CD4-positive, alpha-beta T cell treated with Interleukin-17A for 4 hours (primary cell): ENCODE data around the gene CEACAM19.
"Not testable (repeated sequence)": the region's sequence is repeated elsewhere in the genome, so short reads cannot be mapped to it uniquely, and the experiment has no call there.

ENCODE experiments used
- DNase-seq: peaks from one replicate; pipeline ENCODE4 v3.0.0-alpha.2; 2020; ENCODE audit warnings: mixed read lengths

CEACAM19 gene

DNA sequence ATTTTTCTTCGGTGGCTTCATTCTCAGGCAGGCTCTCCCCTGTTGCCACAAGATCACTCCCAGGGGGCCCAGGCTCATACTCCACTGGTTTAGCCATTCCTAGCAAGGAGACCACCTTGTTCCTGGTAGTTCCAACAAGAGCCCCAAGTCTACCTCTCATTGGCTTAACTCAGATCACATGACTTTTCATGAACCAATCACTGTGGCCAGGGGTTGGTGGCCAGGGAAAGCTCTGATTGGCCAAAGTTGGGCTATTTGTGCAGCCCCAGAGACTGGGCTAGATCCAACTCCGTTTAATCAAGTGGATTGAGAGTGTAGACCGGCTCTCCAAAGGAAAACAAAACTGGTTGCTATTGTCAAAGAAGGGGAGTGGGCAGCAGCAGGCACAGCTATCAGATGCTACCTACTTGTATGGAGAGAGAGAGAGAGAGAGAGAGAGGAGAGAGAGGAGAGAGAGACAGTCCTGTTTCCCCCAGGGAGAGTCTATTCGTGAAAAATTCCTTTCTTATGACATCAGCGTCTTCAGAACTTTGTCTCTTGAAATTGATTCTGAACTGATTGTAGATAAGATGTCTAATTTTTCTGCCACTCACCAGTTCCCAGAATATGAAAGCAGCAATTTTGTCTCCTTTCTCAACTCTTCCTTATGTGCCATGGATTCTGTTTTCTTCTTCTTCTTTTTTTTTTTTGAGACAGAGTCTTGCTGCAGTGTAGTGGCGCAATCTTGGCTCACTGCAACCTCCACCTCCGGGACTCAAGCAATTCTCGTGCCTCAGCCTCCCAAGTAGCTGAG lies 5.9 kb downstream of the CEACAM19 start:
- no peak for DNase-seq

GRCh38 chr19:44680536-44680935 lies 9.3 kb downstream of the CEACAM19 start:
- no peak for DNase-seq

DNA sequence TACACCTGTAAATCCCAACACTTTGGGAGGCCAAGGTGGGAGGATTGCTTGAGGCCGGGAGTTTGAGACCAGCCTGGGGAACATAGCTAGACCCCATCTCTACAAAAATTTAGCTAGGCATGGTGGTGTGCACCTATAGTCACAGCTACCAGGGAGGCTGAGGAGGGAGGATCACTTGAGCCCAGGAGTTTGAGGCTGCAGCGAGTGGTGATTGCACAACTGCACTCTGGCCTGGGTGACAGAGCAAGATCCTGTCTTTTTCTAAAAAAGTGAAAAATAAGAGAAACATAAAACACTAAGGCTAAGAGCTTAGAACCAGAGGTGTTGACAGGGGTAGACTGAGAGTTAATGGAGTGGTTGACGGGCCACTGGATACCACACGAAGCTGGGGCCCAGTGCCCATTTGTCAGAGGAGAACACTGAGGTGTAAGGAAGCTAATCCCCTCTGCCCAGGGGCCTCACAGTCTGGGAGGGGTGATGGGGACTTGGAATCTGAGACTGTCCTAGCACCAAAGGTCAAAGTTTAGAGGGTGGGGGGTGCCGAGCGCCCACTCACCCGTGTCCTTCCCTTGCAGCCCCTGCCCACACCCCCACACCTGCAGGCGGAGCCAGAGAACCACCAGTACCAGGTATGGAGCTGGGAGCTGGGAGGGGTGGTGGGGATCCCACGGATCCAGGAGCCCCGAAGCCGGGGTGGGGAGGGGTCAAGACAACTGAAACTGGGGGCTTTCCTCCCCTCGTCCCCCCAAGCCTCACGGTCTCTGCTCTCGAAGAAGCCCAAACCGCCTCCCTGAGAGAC lies 10.9 kb downstream of the CEACAM19 start:
- DNase-seq, result no peak

DNA sequence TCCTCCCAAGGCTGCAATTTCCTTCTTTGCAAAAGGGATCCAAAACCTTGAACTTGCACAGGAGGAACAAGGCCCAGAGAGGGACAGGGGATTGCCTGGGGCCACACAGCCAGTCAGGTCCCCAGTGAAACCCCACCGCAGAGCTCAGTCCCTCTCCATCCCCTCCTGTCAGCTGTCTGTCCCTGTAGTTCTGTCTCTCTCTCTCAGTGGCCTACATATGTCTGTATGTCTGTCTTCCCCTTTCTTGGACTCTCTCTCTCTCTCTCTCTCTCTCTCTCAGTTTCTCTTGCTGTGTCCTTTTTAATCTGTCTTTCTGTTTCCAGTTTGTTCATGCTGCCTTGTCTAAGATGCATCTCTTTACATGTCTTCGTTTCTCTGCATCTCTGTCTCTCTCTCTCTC lies 11.5 kb downstream of the CEACAM19 start:
- DNase-seq, result no peak

DNA sequence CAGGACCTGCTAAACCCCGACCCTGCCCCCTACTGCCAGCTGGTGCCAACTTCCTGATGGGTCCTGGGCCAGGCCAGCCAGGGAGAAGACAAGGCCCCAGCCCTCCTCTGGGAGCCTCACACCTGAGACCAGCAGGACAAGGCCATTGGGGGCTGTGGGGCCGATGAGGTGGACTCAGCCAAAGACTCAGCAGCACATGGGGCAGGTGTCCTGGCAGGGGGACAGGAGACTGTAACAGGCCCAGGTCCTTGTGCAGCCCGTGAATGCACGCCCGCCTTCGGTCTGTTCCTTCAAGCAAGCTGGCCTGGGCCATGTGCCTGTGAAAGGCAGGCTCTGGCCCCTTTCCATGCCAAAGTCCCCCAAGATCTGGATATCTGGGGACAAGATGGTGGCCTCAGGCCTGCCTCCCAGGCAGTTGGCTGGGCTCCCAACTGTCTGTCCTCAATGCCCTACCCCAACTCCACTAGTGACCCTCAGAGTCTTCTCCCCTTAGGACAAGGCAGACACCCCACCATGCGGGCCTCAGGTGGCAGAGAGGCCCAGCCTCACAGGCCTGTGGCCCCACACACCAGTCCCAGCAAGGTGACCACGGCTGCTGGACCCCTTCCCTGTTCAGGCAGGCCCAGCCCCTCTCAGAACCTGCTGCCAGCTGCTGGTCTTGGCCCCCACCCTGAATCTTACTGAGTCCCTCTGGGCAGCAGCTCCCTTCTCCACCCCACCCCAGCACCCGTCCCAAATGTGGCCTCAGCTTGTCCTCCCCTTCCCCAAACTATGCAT lies 12.3 kb downstream of the CEACAM19 start:
- DNase-seq, result no peak

- DNase-seq, result not testable (repeated sequence)
These were observed 13.1 kb downstream of the CEACAM19 start for GRCh38 chr19:44684396-44684795.

- DNase-seq, result no peak
These were observed 13.9 kb downstream of the CEACAM19 start for GRCh38 chr19:44684892-44685863.

GRCh38 chr19:44685877-44686276 lies 14.6 kb downstream of the CEACAM19 start:
- DNase-seq, result no peak

- no peak for DNase-seq
These were observed 15.6 kb downstream of the CEACAM19 start for GRCh38 chr19:44686896-44687295.

DNA sequence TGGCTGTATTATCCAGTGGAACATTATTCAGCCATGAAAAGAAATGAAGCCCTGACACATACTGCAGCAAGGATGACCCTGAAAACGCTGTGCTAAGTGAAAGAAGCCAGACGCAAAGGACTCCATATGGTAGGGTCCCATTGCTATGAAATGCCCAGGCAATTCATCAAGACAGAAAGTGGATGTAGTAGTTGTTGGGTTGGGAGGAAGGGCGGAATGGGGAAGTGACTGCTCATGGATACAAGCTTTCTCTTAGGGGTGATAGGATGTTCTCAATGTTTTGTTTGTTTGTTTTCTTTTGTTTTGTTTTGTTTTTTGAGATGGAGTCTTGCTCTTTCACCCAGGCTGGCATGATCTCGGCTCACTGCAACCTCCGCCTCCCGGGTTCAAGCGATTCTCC lies 16.6 kb downstream of the CEACAM19 start:
- no peak for DNase-seq

GRCh38 chr19:44689290-44690130 lies 18.2 kb downstream of the CEACAM19 start:
- DNase-seq, result peak; percentile 91

- no peak for DNase-seq
These were observed 18.8 kb downstream of the CEACAM19 start for GRCh38 chr19:44690131-44690440.

DNA sequence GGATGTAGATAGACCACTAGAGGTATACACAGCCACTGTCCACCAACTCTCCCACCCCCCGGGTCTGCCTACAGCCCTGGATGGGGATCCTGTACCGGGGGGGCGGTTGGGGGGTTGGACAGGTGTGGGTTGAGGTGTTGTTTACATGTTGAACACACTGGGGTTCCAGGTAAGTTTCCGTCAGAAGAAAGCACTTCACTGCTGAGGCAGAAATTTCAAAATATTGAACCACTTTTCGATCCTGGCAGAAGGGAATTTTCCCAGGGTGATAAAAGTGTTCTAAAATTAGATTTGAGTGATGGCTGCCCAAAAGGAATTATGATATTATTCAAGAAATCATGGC lies 21.1 kb downstream of the CEACAM19 start:
- DNase-seq, result no peak

- peak; percentile 44 for DNase-seq
These were observed 22.9 kb downstream of the CEACAM19 start for GRCh38 chr19:44694184-44694579.

DNA sequence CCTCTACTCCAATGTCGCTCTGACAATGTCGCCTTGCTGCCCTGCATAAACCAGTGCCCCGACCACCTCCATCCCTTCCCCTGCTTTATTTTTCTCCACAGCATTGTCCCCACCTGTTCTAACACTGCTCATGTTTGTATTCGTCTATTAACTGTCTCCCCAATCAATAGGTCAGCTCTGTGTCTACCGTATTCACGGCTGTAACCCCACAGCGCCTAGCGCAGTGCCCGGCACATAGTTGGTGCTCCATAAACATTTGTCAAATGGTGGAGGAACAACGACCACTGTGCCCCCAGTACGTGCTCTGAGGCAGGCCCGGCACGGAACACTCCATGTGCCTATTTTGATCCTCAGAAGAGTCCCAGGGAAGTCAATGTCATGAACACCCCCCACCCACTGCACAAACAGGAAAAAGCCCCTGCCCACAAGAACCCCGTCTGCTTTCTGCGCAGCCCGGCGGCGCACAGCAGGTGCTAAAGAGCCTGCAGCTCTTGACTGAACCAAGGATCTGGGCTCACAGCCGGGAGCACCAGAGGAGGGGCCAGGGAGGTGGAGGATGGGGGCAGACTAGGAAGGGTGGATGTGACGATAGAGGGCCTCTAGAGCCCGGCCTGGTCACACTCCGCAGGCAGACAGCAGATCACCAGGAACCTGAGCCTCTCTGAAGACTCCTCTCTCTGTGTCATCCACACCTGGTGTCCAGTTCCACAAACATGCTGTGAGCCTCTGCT lies 25.8 kb downstream of the CEACAM19 start:
- no peak for DNase-seq

GRCh38 chr19:44697670-44698034 lies 26.4 kb downstream of the CEACAM19 start:
- DNase-seq, result no peak

DNA sequence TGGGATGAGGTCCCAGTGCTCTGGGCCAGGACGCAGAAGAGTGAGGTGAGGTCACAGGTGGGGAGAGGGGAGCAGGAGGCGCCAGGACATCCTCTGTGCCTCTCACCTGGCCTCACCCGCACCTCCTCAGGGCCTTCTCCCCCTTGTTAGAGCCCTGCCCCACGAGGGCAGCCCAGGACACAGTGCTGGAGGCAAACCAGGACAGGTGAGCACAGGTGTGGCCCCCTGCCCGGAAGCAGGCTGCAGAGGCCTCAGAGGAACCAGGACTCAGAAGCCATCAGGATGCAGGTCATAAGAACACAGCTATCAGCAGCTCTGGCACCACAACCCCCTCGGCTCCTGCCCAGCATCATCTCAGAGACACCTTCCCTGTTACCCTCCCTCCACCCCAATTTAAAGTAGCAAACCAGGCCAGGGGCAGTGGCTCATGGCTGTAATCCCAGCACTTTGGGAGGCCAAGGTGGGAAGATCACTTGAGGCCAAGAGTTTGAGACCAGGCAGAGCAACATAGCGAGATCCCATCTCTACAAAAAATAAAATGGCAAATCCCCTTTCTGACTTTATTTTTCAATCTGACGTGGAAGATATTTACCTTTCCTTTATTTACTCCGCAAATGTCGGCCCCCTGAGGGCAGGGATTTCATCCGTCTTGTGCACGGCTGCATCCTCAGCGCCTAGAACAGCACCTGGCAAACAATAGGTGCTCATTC lies 27.4 kb downstream of the CEACAM19 start, which contains the start of gene CEACAM16:
CEACAM16 (plus strand) TSS at position 660 of the 710 bp plus-strand sequence. CDS start 2,306 bp downstream, outside the sequence.
- DNase-seq, result no peak

GRCh38 chr19:44700547-44700946 lies 29.3 kb downstream of the CEACAM19 start:
- DNase-seq, result no peak

- DNase-seq, result no peak
These were observed 29.9 kb downstream of the CEACAM19 start for GRCh38 chr19:44701228-44701627.
